ENCODE data around the gene DEAF1. TPM values are rescaled to one million over a fixed set of nuclear protein-coding genes. Genes with fewer than 3 reads are reported as not detected.
A peak's percentile ranks its signal among the peaks of the same experiment; 100 is the strongest.

DEAF1 gene
- total RNA-seq, 1 donor from 2014 or later: 30.9 TPM

GRCh38 chr11:624705-625635 is 70.1 kb downstream of the DEAF1 start, which contains the start of gene CDHR5:
Gene CDHR5 (minus strand): TSS chr11:624955. CDS start chr11:624902, 53 bp downstream.
- no peak for DNase-seq (ENCODE audit: low read depth in 2 of 2)

DNA sequence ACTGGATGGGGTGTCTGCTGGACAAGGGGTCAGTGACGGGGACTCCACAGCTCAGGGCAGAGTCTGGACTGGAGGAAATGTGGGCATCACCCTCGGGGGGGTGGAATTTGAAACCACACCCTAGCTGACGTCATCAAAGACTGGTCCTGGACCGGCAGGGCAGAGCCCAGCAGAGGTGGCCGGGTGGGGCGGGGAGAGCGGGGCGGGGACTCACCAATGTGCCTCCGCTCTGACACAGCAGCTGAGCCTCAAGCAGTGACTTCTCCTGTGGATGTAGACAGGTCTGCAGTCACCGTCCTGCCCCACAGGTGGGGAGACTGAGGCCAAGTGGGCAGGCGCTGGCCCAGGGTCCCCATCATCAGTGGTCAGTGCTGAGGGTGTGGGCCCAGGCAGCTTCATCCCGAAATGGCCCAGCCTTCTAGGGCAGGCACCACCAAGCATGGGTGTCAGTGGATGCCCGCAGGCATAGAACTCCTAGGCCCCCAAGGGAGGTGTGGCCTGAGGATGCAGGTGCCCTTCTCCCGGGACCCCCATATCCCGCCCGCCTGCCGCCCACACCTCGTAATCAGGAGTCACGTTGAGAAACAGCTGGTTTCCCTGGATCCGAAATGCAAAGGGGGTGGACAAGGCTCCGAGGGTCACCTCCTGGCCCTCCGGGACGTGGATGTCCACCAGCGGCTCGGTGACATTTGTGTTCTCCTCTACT is 70.9 kb downstream of the DEAF1 start:
- DNase-seq (ENCODE audit: low read depth in 2 of 2): no peak

GRCh38 chr11:623349-623869 is 71.6 kb downstream of the DEAF1 start:
- no peak for DNase-seq (ENCODE audit: low read depth in 2 of 2)

DNA sequence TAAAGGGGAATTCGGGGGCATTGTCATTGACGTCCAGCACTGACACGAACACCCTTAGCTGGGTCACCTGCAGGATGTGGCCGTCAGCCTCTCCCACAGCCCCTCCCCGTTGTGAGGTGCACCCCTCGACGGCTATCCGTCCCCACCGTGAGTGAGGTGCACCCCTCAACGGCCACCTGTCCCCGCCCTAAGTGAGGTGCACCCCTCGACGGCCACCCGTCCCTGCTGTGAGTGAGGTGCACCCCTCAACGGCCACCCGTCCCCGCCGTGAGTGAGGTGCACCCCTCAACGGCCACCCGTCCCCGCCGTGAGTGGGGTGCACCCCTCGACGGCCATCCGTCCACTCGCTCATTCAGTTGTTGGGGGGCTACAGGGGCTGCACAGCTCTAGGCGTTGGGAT is 73.2 kb downstream of the DEAF1 start:
- no peak for DNase-seq (ENCODE audit: low read depth in 2 of 2)

DNA sequence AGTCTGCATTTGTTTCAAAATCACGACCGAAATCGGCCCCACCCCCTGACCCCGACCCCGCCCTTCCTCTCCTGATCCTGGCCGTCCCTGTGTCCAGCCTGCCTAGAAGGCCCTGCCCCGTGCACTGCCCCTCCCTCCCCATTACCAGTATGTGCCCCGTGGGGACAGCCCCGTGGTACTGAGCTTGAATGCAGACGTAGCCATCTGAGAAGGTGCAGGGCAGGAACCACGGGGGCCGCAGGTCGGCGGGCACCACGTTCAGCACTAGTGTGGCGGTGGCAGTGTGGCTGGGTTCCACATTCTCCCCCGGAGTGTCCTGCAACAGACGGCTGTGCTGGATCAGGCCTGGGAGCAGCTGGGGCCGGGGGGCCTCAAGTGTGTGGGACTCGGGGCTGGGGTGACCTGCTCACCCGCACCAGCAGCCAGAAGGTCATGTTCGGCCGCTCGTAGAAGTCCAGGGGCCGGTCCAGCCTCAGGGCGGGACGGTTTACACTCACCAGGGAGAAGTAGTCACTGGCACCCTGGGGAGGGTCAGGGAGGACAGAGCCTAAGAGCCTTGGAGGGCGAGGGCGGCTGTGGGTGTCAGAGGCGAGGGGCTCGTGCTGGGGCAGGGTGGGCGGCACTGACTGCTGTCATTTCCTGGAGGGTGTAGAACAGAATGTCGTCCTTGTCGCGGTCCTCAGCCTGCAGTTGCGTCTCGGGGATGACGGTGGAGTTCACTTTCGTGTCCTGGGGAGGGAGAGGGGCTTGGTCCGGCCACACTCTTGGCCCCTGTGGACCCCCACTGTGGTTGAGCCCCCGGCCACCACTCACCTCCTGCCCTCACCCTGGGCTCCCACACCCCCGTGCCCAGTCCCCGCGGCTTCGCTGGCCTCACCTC is 73.8 kb downstream of the DEAF1 start:
- DNase-seq (ENCODE audit: low read depth in 2 of 2): no peak

GRCh38 chr11:620201-620600 is 74.8 kb downstream of the DEAF1 start:
- no peak for DNase-seq (ENCODE audit: low read depth in 2 of 2)

DNA sequence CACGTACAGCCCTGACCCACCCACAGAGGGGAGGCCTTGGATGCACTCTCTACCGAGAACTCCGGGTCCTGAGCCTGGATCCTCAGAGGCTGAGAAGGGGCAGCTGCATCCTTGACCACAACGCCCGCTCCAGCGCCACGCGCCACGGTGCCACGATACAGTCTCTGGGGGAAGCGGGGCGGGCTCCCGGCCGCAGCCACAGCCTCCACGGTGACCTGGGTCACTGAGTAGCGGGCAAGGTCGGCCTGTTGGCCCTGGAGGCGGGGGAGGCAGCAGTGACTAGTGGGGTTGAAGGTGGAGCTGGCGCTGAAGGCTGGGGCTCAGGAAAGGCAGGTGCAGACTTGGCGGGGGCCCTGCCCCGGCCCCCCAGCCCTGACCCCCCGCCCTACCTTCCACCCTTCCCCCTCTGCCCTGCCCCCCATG is 75.4 kb downstream of the DEAF1 start:
- DNase-seq (ENCODE audit: low read depth in 2 of 2): no peak

GRCh38 chr11:618856-619627 is 76.0 kb downstream of the DEAF1 start:
- DNase-seq (ENCODE audit: low read depth in 2 of 2): no peak

DNA sequence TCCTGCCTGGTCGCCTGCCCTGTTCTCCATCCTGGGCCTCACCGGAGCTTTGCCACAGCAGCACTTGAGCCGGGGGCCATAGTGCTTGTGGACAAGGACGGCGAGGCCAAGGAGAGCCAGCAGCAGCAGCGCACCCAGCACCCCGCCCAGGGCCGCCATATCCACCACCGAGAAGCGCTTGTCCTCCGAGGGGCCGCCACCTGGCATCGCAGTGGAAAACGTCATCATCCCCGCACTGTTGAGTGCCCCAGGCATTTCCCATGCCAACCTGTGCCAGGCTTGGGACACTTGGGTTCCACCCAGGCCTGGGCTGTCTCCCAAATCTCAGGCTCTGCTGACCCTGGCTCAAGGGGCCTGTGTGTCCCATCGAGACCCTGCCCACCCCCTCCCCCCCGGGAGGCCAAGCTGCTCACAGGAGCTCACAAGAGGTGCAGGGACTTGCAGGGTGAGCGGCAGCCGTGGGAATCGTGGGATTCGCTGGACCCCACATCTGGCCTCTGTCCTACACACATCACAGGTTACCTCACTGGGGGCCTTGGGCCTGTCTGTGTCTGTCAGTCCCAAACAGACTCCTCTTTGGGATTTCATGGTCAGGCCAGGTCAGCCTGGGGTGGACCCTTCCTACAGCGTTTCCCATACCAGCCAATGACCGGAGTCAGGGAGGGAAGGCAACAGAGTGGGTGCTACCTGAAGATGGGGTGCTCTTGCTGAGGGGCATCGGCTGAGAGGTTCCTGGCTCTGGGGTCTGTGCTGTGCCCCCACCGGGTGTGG is 76.9 kb downstream of the DEAF1 start:
- no peak for DNase-seq (ENCODE audit: low read depth in 2 of 2)

DNA sequence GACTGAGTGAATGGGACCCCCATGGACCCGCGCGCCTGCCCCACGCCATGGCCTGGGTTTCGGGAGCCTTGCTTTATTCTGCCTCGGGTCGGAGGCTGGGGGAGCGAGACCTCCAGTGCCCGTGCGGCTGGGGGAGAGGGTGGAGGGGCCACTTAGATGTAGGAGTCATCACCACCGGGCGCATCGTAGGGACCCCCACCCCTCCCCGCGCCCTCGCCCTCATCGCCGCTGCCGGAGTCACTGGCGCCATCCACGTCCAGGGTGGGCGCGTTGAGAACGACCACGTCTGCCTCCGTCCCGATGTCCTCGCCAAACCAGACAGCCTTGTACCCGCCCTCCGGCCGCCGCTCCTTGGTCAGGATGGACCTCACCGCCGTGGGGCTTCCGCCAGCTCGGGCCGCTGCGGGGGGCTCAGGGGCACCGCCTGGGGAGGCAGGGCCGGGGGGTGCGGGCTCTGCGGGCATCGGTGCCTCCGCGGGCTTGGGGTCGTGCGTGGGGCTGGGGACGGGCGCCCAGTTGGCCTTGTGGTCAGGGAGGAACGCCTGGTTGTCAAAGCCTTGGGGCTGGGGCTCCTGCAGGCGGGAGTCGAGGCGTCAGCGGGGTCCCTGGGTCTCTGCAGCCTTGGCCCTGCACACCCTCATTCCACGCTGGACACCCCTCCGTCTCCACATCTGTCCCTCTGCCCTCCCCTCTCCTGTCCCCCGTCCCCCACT is 77.7 kb downstream of the DEAF1 start:
- no peak for DNase-seq (ENCODE audit: low read depth in 2 of 2)

DNA sequence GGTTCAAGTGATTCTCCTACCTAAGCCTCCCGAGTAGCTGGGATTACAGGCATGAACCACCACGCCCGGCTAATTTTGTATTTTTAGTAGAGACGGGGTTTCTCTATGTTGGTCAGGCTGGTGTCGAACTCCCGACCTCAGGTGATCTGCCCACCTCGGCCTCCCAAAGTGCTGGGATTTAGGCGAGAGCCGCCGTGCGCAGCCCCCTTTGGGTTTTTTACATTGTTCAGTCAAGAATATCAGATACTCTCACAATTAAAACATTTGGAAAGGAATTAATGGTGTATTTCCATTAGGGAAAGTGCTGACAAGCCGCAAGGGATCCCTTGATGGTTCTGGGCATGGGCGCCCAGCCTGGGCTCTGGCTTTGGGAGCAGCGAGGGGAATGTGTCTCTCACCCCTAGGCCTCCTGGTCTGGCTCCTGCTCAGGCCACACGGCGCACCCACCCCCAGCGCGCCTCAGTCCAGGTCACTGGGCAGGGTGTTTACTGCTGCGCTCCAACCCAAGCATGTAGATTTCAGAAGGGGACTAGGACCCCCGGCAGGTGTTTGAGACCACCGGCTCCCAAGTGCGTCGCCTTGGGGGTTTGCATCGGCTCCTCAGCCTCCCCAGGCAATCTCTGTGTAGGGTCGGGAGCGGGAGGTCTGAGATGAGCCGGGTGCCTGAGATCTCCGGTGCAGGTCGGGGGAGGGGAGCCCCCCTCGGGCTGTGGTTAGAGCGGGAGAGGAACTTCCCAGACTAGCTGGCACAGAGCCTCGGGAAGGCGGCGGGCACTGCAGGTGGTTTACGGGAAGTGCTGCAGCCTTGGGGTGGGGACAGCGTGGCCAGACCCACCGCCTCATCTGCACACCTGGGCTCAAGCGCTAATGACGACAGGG is 78.5 kb downstream of the DEAF1 start:
- DNase-seq (ENCODE audit: low read depth in 2 of 2): no peak

DNA sequence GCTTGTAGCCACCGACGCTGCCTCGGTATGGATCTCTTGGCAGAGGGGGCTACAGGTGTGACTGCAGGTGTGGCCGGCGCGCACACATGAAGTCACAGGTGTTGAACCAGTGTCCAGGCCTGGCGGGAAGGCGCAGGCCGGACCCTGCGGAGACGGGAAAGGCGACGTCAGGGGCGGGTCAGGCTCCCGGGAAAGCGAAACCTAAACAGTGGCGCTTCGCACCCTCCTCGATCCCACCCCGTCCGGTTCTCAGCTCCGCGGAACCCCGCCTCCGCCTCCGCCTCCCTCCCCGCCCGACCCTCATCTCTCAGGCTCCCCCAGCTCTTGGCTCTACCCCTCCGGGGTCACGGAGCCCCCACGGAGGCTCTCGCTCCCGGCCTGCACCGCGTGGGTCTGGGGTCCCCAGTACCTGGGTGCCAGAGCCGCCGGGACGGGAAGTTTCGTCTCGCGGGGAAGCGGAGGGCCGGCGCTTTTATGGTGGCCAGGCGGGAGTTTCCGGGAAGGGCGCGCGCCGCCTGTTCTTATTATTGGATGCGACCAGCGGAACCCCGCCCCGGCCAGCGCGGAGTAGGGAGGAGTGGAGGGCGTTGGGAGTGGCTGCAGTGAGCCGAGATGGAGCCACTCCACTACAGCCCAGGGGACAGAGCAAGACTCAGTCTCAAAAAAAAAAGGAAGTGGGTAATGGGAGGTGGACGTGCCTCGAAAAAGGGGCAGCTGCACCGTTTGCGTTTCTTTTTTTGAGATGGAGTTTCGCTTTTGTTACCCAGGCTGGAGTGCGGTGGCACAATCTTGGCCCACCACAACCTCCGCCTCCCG is 79.3 kb downstream of the DEAF1 start, which contains the start of gene IRF7:
Gene IRF7, minus strand, starts transcription at position 447 of the 816 bp plus-strand sequence. CDS start 586 bp downstream, outside the sequence.
- DNase-seq (ENCODE audit: low read depth in 2 of 2): peak; percentile 67 to 93

GRCh38 chr11:614623-615503 is 80.2 kb downstream of the DEAF1 start:
- DNase-seq (ENCODE audit: low read depth in 2 of 2): no peak

GRCh38 chr11:614021-614622 is 80.9 kb downstream of the DEAF1 start:
- DNase-seq (ENCODE audit: low read depth in 2 of 2): no peak

- peak; percentile 34 to 82 for DNase-seq (ENCODE audit: low read depth in 2 of 2)
Observed at GRCh38 chr11:613369-613968, 81.6 kb downstream of the DEAF1 start.

Data from dermis microvascular lymphatic vessel endothelial cell (primary cell).